Measurements from ENCODE around the gene ID3.
"Not testable (repeated sequence)": the region's sequence is repeated elsewhere in the genome, so short reads cannot be mapped to it uniquely, and the experiment has no call there.

Gene ID3

DNA sequence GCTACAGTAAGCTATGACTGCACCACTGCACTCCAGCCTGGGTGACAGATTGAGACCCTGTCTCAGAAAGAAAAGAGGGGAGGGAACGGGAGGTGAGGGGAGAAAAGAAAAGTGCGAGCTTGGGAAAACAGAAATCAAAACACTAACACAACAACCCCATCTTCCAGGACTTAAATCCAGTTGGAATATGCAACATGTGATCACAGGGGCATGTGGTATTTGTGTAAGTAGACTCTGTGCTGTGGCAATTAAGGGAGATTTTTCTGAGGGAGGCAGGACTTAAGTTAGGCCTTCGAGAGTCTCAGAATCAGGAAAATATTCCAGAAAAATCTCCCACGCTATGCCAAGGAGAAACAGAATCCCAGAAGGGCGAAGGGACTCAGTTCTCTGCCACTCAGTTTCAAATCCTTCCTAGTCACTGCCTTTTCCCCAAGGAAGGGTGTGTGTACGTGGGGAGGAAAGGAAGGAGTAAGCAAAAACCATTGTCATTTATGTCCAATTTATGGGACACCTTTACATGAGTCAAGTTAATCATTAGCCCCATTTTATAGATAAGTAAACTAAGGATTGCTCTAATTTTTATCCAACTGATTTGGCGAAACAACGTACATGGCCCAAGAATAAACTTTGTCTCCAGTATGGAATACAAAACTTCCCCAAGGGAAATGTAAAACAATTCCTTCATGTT, 12.3 kb downstream of the ID3 start:
- DNase-seq (ENCODE audit: low read depth): no peak
- no peak overlapping the region for H3K4me3 ChIP-seq (ENCODE audit: control insufficient read depth, low read depth, low read length)
- TF ChIP-seq, protein P1, sequence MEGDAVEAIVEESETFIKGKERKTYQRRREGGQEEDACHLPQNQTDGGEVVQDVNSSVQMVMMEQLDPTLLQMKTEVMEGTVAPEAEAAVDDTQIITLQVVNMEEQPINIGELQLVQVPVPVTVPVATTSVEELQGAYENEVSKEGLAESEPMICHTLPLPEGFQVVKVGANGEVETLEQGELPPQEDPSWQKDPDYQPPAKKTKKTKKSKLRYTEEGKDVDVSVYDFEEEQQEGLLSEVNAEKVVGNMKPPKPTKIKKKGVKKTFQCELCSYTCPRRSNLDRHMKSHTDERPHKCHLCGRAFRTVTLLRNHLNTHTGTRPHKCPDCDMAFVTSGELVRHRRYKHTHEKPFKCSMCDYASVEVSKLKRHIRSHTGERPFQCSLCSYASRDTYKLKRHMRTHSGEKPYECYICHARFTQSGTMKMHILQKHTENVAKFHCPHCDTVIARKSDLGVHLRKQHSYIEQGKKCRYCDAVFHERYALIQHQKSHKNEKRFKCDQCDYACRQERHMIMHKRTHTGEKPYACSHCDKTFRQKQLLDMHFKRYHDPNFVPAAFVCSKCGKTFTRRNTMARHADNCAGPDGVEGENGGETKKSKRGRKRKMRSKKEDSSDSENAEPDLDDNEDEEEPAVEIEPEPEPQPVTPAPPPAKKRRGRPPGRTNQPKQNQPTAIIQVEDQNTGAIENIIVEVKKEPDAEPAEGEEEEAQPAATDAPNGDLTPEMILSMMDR (IDR thresholded peaks at IDR 0.05; ENCODE audit: control insufficient read depth, insufficient read depth, low read depth, low read length, missing control alignments): no peak

GRCh38 chr1:23545851-23546250, 13.4 kb downstream of the ID3 start:
- DNase-seq (ENCODE audit: low read depth): no peak
- H3K4me3 ChIP-seq (ENCODE audit: control insufficient read depth, low read depth, low read length): no peak overlapping the region
- TF ChIP-seq, protein P1 (IDR thresholded peaks at IDR 0.05; ENCODE audit: control insufficient read depth, insufficient read depth, low read depth, low read length, missing control alignments): no peak

- no peak overlapping the region for H3K4me3 ChIP-seq (ENCODE audit: control insufficient read depth, low read depth, low read length)
- TF ChIP-seq, protein P1 (IDR thresholded peaks at IDR 0.05; ENCODE audit: control insufficient read depth, insufficient read depth, low read depth, low read length, missing control alignments): peak; percentile 89
- DNase-seq (ENCODE audit: low read depth): no peak
These were observed 14.6 kb downstream of the ID3 start for GRCh38 chr1:23544444-23545389.

DNA sequence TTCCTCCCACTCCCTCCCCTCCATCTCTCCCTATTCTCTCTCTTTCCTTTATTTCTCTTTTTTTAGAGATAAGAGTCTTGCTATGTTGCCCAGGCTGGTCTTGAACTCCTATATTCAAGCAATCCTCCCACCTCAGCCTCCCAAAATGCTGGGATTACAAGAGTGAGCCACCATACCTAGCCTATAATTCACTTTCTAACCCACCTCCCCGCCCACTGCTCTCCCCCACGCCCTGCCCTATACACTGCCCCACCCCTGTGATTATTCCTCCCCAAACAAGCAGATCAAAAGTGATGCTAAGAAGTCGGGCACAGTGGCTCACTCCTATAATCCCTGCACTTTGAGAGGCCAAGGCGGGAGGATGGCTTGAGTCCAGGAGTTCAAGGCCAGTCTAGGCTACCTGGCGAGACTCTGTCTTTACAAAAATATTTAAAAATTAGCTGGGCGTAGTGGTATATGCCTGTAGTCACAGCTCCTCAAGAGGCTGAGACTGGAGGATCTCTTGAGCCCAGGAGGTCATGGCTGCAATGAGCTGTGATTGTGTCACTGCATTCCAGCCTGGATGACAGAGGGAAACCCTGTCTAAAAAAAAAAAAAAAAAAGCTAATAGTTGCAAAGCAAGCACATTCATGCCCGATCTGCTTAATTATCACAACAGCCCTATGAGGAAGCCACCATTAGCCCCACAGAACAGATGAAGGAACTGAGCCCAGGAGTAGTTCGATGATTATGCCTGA, 15.4 kb downstream of the ID3 start:
- TF ChIP-seq, protein P1 (IDR thresholded peaks at IDR 0.05; ENCODE audit: control insufficient read depth, insufficient read depth, low read depth, low read length, missing control alignments): no peak
- H3K4me3 ChIP-seq (ENCODE audit: control insufficient read depth, low read depth, low read length): no peak overlapping the region
- no peak for DNase-seq (ENCODE audit: low read depth)

DNA sequence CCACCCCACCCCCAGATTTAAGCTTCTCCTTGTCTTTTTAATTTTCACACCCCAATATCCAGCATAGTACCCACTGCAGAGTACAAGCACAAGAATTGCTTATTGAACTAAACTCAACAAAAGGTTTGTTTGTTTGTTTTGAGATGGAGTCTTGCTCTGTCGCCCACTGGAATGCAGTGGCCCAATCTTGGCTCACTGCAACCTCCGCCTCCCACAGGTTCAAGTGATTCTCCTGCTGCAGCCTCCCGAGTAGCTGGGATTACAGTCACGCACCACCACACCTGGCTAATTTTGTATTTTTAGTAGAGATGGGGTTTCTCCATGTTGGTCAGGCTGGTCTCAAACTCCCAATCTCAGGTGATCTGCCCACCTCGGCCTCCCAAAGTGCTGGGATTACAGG, 16.4 kb downstream of the ID3 start:
- H3K4me3 ChIP-seq (ENCODE audit: control insufficient read depth, low read depth, low read length); DNase-seq (ENCODE audit: low read depth): not testable (repeated sequence)

GRCh38 chr1:23539698-23540266, 19.5 kb downstream of the ID3 start:
- DNase-seq (ENCODE audit: low read depth): no peak
- TF ChIP-seq, protein P1 (IDR thresholded peaks at IDR 0.05; ENCODE audit: control insufficient read depth, insufficient read depth, low read depth, low read length, missing control alignments): peak; percentile 96
- H3K4me3 ChIP-seq (ENCODE audit: control insufficient read depth, low read depth, low read length): no peak overlapping the region
